DOHH2 (cell line): ENCODE measurements around the gene LRRN1.

Source experiments
- H3F3A ChIP-seq: fragments of 200-600 bp; sonication (generic), shearing (Covaris generic); 2 replicates; pipeline ENCODE4 v1.6.0; 2016; ENCODE audit warnings: antibody characterized with exemption, mild to moderate bottlenecking; ENCODE audit not compliant: control insufficient read depth, insufficient read depth
- H3K27ac ChIP-seq: fragments of 200-600 bp; sonication (generic); 2 replicates; pipeline ENCODE4 v1.5.1; 2014; ENCODE audit warnings: low read depth, mild to moderate bottlenecking, low read length, moderate library complexity
- H3K27me3 ChIP-seq: fragments of 200-600 bp; sonication (generic); 2 replicates; pipeline ENCODE4 v1.6.1; 2014; ENCODE audit warnings: mild to moderate bottlenecking, low read length, mixed read lengths; ENCODE audit not compliant: control insufficient read depth
- H3K36me3 ChIP-seq: fragments of 200-600 bp; sonication (generic); 2 replicates; pipeline ENCODE4 v1.6.1; 2014; ENCODE audit warnings: mild to moderate bottlenecking, low read length, moderate library complexity, mixed read lengths; ENCODE audit not compliant: control insufficient read depth
- H3K4me1 ChIP-seq: fragments of 200-600 bp; sonication (generic); 2 replicates; pipeline ENCODE4 v1.6.1; 2014; ENCODE audit warnings: mild to moderate bottlenecking, low read length, mixed read lengths; ENCODE audit not compliant: control insufficient read depth
- H3K4me2 ChIP-seq: fragments of 200-600 bp; sonication (generic); 2 replicates; pipeline ENCODE4 v1.6.0; 2014; ENCODE audit warnings: mild to moderate bottlenecking, low read length, moderate library complexity
- H3K4me3 ChIP-seq: fragments of 200-600 bp; sonication (generic); 2 replicates; pipeline ENCODE4 v1.5.1; 2014; ENCODE audit warnings: mild to moderate bottlenecking, low read length, mixed read lengths
- H3K79me2 ChIP-seq: fragments of 200-600 bp; sonication (generic); 2 replicates; pipeline ENCODE4 v1.6.1; 2014; ENCODE audit warnings: mild to moderate bottlenecking, low read length, mixed read lengths; ENCODE audit not compliant: control insufficient read depth
- H3K9me2 ChIP-seq: fragments of 200-600 bp; sonication (generic); replicated peaks from 2 replicates; pipeline ENCODE4 v1.6.1; 2014; ENCODE audit warnings: mild to moderate bottlenecking, low read length, mixed read lengths; ENCODE audit not compliant: control insufficient read depth
- H3K9me3 ChIP-seq: fragments of 200-600 bp; sonication (generic); 2 replicates; pipeline ENCODE4 v1.6.1; 2014; ENCODE audit warnings: antibody characterized with exemption, low read length, mixed read lengths; ENCODE audit not compliant: control insufficient read depth, insufficient read depth
- H4K20me1 ChIP-seq: fragments of 200-600 bp; sonication (generic); 2 replicates; pipeline ENCODE4 v1.6.0; 2014; ENCODE audit warnings: low read depth, mild to moderate bottlenecking, antibody characterized with exemption, low read length, moderate library complexity; ENCODE audit not compliant: control insufficient read depth, insufficient read depth
- EZH2phosphoT487 ChIP-seq: fragments of 200-600 bp; sonication (generic); IDR thresholded peaks from 2 replicates; pipeline ENCODE4 v1.6.1; 2017; ENCODE audit warnings: borderline replicate concordance, mild to moderate bottlenecking, antibody characterized with exemption, low read length, moderate library complexity, mixed read lengths
- TF ChIP-seq, protein P1 (sequence below): fragments of 200-600 bp; sonication (generic); IDR thresholded peaks from one replicate; pipeline ENCODE4 v1.5.1; 2014; ENCODE audit warnings: antibody characterized with exemption, mild to moderate bottlenecking, low read depth, low read length; ENCODE audit not compliant: poor library complexity, severe bottlenecking

LRRN1 gene

DNA sequence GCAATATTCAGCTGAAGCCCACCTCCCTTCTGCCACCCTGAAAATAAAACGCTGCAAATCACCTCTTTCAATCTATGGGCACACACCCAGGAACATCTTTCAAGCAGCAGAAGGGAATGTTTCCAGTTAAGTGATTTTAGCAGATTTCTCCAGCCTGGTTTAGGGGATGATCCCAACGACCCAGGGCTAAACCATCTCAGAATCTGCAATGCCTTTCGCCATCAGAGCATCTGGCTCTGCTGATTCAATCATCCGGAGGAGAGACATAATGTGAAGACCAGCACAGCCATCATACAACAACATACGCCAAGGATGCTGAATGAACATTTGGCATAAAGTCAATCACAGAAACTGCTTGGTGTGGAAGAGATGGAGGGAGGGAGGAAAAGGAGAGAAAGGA is 15.5 kb upstream of the LRRN1 start:
- H3K79me2 ChIP-seq: no peaks in the 10 kb centered on the region
- no peaks in the 10 kb centered on the region for H4K20me1 ChIP-seq
- no peak overlapping the region for H3K27ac ChIP-seq
- no peaks in the 10 kb centered on the region for H3K36me3 ChIP-seq
- TF ChIP-seq, protein P1, sequence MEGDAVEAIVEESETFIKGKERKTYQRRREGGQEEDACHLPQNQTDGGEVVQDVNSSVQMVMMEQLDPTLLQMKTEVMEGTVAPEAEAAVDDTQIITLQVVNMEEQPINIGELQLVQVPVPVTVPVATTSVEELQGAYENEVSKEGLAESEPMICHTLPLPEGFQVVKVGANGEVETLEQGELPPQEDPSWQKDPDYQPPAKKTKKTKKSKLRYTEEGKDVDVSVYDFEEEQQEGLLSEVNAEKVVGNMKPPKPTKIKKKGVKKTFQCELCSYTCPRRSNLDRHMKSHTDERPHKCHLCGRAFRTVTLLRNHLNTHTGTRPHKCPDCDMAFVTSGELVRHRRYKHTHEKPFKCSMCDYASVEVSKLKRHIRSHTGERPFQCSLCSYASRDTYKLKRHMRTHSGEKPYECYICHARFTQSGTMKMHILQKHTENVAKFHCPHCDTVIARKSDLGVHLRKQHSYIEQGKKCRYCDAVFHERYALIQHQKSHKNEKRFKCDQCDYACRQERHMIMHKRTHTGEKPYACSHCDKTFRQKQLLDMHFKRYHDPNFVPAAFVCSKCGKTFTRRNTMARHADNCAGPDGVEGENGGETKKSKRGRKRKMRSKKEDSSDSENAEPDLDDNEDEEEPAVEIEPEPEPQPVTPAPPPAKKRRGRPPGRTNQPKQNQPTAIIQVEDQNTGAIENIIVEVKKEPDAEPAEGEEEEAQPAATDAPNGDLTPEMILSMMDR: no peak
- TF ChIP-seq EZH2phosphoT487: no peak
- H3K4me2 ChIP-seq: no peak overlapping the region
- no peaks in the 10 kb centered on the region for H3K9me3 ChIP-seq
- H3K4me3 ChIP-seq: no peak overlapping the region
- H3F3A ChIP-seq: no peaks in the 10 kb centered on the region
- no peaks in the 10 kb centered on the region for H3K27me3 ChIP-seq
- H3K4me1 ChIP-seq: no peaks in the 10 kb centered on the region
- H3K9me2 ChIP-seq: no peaks in the 10 kb centered on the region

DNA sequence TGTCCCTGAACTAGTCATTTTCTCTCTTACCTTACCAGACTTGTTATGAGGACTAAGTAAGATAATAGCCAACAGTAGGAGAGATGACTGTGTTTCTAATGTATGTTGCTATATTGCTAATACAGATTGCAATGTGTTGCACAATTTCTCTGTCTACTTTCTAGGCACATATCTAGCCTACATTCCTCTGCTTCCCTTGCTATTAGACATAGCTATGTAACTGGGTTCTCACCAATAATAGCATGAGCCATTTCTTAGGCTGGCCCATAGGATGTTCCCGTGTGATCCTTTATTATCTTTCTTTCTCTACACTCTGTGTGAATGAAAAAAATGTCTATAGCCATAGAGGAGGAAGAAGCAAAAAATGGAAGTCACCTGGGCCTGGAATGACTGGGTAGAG is 6.8 kb upstream of the LRRN1 start:
- H3K27ac ChIP-seq: no peak overlapping the region
- H3K4me1 ChIP-seq: no peaks in the 10 kb centered on the region
- H3K4me2 ChIP-seq: no peak overlapping the region
- no peak overlapping the region for H3K4me3 ChIP-seq
- no peaks in the 10 kb centered on the region for H3K36me3 ChIP-seq
- no peaks in the 10 kb centered on the region for H3K9me2 ChIP-seq
- no peaks in the 10 kb centered on the region for H4K20me1 ChIP-seq
- no peaks in the 10 kb centered on the region for H3K27me3 ChIP-seq
- H3K9me3 ChIP-seq: no peaks in the 10 kb centered on the region
- H3K79me2 ChIP-seq: no peaks in the 10 kb centered on the region
- TF ChIP-seq EZH2phosphoT487: no peak
- TF ChIP-seq, protein P1: no peak
- H3F3A ChIP-seq: no peaks in the 10 kb centered on the region

DNA sequence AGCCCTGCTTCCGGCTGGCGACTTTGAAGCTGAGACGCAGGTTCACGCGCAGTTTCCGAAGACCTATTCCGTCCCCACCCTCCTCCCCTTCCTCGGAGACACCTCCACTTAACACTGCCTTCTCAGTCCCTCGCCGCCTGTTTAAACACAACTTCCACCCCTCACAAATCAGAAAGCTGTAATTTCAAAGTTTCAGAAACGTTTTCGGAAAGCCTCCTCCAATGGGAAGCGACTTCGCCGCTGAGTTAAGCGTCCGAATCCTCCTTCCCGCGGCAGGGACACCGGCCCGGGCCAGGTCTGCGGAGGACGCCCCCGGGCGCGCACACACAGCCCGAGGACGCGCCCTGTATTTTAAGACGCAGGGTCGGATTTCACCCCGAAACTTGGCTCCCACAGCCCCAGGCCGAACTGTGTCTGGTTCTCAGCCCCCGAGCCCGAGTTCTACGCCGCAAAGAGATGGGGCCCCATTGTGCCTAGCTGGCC is 559 bp upstream of the LRRN1 start:
- Histone ChIP-seq H3K4me2 (no peak overlapping the region), H4K20me1 (no peaks in the 10 kb centered on the region), H3F3A (no peaks in the 10 kb centered on the region), H3K9me2 (no peaks in the 10 kb centered on the region), H3K27me3 (no peaks in the 10 kb centered on the region), H3K9me3 (peaks cover 4% of the 10 kb centered on the region; the same call in 1 of the 2 replicates), H3K4me1 (no peaks in the 10 kb centered on the region), H3K4me3 (no peak overlapping the region), H3K27ac (no peak overlapping the region), H3K36me3 (no peaks in the 10 kb centered on the region), H3K79me2 (no peaks in the 10 kb centered on the region)
- TF ChIP-seq EZH2phosphoT487: no peak
- TF ChIP-seq, protein P1: no peak

DNA sequence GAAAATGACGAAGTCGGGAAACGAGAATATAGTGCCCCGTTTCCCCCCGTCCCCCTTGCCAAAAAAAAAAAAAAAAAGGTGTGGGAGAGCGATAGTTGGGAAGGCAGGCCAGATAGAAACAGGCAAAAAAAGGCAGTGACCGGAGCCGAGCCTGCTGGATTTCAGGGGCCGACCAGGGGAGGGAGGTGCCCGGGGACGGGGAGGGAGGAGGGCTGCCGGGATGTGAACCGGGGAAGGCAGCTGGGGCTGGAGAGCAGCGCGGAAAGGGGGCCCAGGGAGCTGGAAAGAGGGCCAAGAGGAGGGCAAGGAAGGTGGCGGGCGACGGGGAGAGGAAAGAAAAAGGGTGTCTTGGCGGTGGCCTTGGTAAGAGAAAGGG is 837 bp downstream of the LRRN1 start:
- no peak for TF ChIP-seq EZH2phosphoT487
- TF ChIP-seq, protein P1: no peak
- no peaks in the 10 kb centered on the region for H3K4me1 ChIP-seq
- no peak overlapping the region for H3K4me3 ChIP-seq
- no peaks in the 10 kb centered on the region for H3K79me2 ChIP-seq
- no peaks in the 10 kb centered on the region for H3K36me3 ChIP-seq
- peaks cover 4% of the 10 kb centered on the region; the same call in 1 of the 2 replicates for H3K9me3 ChIP-seq
- H3K27me3 ChIP-seq: no peaks in the 10 kb centered on the region
- H4K20me1 ChIP-seq: no peaks in the 10 kb centered on the region
- H3K4me2 ChIP-seq: no peak overlapping the region
- no peak overlapping the region for H3K27ac ChIP-seq
- H3K9me2 ChIP-seq: no peaks in the 10 kb centered on the region
- no peaks in the 10 kb centered on the region for H3F3A ChIP-seq
